GM19438 (cell line): ENCODE measurements around the gene GDPD5.
A peak's percentile ranks its signal among the peaks of the same experiment; 100 is the strongest.

ENCODE experiments used
- ATAC-seq: cut with Tn5 transposase; IDR thresholded peaks from one replicate; pipeline ENCODE4 v1.9.1; 2021; ENCODE audit warnings: low read depth; ENCODE audit not compliant: unreplicated experiment

GDPD5 gene, protein sequence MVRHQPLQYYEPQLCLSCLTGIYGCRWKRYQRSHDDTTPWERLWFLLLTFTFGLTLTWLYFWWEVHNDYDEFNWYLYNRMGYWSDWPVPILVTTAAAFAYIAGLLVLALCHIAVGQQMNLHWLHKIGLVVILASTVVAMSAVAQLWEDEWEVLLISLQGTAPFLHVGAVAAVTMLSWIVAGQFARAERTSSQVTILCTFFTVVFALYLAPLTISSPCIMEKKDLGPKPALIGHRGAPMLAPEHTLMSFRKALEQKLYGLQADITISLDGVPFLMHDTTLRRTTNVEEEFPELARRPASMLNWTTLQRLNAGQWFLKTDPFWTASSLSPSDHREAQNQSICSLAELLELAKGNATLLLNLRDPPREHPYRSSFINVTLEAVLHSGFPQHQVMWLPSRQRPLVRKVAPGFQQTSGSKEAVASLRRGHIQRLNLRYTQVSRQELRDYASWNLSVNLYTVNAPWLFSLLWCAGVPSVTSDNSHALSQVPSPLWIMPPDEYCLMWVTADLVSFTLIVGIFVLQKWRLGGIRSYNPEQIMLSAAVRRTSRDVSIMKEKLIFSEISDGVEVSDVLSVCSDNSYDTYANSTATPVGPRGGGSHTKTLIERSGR

DNA sequence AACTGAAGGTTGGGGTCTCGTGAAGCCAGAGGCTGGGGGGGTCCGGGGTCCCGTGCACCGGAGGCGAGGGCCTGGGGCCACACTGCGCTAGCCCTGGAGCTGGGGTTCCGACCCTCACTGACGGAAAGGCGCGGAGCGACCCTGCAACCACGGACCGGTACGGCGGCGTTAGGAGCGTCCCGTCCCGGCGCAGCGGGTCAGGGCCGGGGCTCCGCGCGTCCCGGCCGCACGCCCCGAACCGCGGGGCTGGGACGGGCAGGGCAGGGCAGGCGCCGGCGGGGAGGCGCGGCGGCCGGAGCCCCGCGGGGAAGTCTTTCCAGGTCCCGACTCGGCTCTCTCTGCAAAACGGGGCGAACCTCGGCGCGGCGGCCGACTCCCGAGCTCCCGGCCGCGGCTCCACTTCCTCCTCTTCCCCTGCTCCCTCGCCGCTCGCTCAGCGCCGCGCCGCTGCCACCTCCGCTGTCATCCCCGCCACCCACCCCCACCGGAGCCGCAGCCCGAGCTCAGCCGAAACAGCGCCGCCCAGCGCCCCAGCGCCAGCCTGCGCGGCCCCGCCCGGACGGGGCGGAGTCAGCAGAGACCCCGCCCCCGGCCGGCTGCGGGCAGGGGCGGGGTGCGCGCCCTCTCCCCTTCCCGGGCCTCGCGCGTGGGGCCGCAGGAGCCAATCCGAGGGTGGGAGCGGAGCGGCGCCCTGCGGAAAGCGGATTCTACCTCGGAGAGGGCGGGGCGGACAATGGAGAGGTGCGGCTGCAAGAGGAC lies at the start of gene GDPD5:
Gene GDPD5 (minus strand): TSS at position 509 of the 759 bp plus-strand sequence. CDS start 48,206 bp downstream, outside the sequence.
- peak; percentile 58 for ATAC-seq

GRCh38 chr11:75574698-75575602 lies 49.2 kb upstream of the GDPD5 start:
- ATAC-seq, result no peak

DNA sequence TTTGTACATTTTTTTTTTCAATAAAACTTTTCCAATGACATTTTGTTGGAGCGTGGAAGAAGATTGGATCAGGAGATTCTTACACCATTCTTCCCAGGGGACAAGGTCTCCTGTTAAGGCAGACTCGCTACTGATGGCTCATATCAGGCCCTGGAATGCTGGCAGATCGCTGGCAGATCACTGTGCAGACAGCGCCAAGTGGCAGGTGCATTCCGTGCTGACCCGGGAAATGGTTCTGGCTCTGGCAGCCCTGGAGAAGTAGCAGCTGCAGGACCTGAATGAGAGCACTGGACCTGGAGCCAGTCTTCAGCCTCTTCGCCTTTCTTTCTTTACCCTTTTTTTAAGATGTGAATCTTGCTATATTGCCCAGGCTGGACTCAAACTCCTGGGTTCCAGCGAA lies 47.0 kb upstream of the GDPD5 start:
- no peak for ATAC-seq

GRCh38 chr11:75571625-75572024 lies 45.9 kb upstream of the GDPD5 start:
- ATAC-seq, result no peak

GRCh38 chr11:75570559-75571139 lies 44.9 kb upstream of the GDPD5 start:
- no peak for ATAC-seq

- ATAC-seq, result no peak
These were observed 43.0 kb upstream of the GDPD5 start for GRCh38 chr11:75568616-75569219.

- ATAC-seq, result no peak
These were observed 42.2 kb upstream of the GDPD5 start for GRCh38 chr11:75567971-75568370.

DNA sequence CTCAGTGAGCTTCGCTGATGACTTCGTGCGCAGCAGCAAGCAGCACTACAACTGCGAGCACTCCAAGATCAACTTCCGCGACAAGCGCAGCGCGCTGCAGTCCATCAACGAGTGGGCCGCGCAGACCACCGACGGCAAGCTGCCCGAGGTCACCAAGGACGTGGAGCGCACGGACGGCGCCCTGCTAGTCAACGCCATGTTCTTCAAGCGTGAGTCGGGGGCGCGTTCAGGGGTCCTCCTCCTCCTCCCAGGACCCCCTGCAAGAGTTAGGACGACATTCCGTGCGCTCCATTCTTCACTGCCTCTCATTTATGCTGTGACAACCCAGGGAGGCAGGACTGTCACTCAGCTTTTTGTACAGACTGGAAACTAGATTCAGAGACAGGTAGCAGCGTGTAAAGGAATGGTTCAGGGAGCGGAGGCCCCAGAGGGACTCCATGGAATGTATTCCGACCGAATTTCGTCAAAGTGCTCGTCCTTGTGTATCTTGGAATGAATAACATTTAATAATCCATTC lies 41.1 kb upstream of the GDPD5 start:
- no peak for ATAC-seq

DNA sequence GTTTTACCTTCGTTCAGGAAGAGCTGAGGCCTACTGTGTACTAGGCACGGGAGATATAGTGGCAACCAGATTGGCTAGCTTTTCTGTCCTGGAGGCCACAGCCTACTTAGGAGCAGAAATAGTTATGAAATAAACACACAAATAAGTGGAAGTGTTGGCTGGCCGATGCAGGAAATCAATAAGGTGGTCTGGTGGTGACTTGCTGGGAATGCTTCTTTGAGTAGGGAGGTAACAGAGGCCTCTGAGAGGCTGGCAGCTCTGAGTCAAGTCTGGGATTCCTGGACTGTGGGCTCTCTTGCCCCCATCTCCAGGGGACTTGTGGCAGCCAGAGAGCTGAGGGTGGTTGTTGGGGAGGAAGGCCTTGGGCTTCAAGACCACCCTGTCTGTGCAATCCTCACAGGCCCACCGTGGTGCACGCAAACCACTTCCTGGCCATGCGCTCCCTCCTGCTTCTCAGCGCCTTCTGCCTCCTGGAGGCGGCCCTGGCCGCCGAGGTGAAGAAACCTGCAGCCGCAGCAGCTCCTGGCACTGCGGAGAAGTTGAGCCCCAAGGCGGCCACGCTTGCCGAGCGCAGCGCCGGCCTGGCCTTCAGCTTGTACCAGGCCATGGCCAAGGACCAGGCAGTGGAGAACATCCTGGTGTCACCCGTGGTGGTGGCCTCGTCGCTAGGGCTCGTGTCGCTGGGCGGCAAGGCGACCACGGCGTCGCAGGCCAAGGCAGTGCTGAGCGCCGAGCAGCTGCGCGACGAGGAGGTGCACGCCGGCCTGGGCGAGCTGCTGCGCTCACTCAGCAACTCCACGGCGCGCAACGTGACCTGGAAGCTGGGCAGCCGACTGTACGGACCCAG lies 40.4 kb upstream of the GDPD5 start:
- ATAC-seq, result no peak

GRCh38 chr11:75565221-75565814 lies 39.6 kb upstream of the GDPD5 start:
- ATAC-seq, result no peak

DNA sequence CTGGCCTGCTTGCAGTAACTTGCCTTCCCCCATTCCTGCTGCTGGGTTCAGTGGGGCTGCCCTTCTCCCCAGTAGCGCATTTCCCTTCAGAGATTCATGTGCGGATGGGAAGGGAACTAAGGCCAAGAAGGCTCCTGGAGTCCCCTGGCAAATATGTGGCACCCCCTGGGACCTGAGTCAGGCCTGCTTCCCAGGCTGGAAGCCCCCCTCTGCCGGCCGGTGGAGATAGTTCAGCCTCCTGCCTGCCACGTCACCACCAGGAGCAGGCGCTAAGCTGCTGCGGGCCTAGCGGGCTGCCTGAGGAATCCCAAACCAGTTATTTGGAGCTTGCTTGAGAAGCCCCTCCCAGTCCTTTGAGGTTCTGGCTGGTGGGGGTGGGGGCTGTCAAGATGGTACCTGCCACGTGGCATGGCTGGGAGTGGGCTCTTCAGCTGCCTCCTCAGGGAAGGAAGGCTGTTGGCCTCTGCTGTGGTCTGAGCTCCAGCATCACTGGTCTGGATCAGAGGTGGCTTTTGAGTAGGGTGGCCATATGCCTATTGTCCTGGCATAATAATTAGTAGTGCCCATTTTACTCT lies 38.3 kb upstream of the GDPD5 start:
- no peak for ATAC-seq

- ATAC-seq, result no peak
These were observed 37.8 kb upstream of the GDPD5 start for GRCh38 chr11:75563501-75563977.

DNA sequence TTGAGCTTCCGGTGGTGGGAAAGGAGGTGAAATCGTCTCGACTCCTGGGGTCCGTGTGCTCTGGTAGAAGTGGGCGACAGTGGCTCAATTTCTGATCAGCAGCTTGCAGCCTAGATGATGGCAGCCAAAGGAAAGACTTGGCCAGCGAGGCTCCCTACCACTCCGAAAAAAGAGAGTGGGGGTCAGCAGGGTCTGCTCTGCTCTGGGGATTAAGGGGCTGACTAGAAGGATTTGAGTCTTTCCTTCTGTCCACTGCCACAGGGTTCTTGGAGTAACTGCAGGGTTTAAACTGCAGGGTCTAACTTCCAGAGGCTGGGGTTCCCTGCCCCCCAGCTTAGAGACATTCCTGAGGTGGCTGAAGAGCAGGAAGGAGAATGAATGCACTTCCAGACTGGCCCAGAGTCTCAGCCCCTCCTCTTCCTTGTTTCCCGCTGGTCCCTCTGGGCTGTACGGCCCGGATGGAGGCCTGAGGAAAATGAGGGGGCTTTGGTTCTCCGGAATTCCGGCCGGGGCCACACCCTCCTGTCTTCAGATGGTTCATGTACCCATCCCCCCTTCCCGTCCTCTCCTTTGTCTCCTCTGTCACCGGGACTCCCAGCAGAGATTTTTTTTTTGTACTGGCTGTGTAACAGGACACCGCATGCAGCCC lies 37.2 kb upstream of the GDPD5 start:
- no peak for ATAC-seq

GRCh38 chr11:75562048-75562835 lies 36.5 kb upstream of the GDPD5 start, which contains the start of gene SERPINH1:
SERPINH1 (plus strand) TSS chr11:75562253; CDS start chr11:75566350, 4,097 bp downstream.
- ATAC-seq, result peak; percentile 71

- no peak for ATAC-seq
These were observed 35.8 kb upstream of the GDPD5 start for GRCh38 chr11:75561426-75562047.

- no peak for ATAC-seq
These were observed 34.9 kb upstream of the GDPD5 start for GRCh38 chr11:75560644-75561043.
